T-cell (primary cell): Measurements from ENCODE around the gene GRIP2. TPM values are rescaled to one million over a fixed set of nuclear protein-coding genes. Genes with fewer than 3 reads are reported as not detected.

Experiments used
- ATAC-seq, 4 experiments: fragments of 200-7000 bp in 3 of 4; fragments of 150-1000 bp in 1 of 4; cut with Tn5 transposase; replicated peaks in 1 of 4; 1 replicate in 3 of 4; 2 replicates in 1 of 4; pipeline ENCODE4 v1.10.0; 2021; ENCODE audit warnings: moderate library complexity in 3 of 4, mild to moderate bottlenecking in 2 of 4, moderate number of reproducible peaks in 1 of 4
- CTCF ChIA-PET, 2 donors: fragments of 300-600 bp; sonication (Branson Sonifier 250); formaldehyde crosslinking; loops; one replicate each; lab custom pipeline; 2022; ENCODE audit warnings: antibody characterized with exemption in 2 of 2; lab: Charles Lee
- POLR2A ChIA-PET, 2 donors: fragments of 300-600 bp; sonication (Branson Sonifier 250); formaldehyde crosslinking; loops; one replicate each; lab custom pipeline; 2022; ENCODE audit warnings: antibody characterized with exemption in 2 of 2; lab: Charles Lee
- DNase-seq, 35 experiments: peaks; one replicate each; pipeline versions ENCODE4 v3.0.0 to v3.0.0-alpha.2; 2013 to 2023
- H3K27ac ChIP-seq: one replicate; pipeline ENCODE4 v1.5.1; 2013; ENCODE audit warnings: low read length
- H3K27me3 ChIP-seq, 2 experiments: replicated peaks in 1 of 2; 1 replicate in 1 of 2; 2 replicates in 1 of 2; pipeline versions ENCODE4 v1.6.1 to v1.7.0; 2013; ENCODE audit warnings: low read length in 1 of 2, mixed read lengths in 1 of 2; ENCODE audit not compliant: control insufficient read depth in 2 of 2, insufficient read depth in 2 of 2; ENCODE audit errors: extremely low read depth in 1 of 2
- H3K36me3 ChIP-seq, 2 donors: 1 replicate in 1 of 2; 2 replicates in 1 of 2; pipeline versions ENCODE4 v1.6.1 to v1.7.0; 2013; ENCODE audit warnings: low read length in 1 of 2; ENCODE audit not compliant: control insufficient read depth in 2 of 2, insufficient read depth in 1 of 2; ENCODE audit errors: extremely low read depth in 1 of 2
- H3K4me1 ChIP-seq, 2 experiments: 1 replicate in 1 of 2; 2 replicates in 1 of 2; pipeline versions ENCODE4 v1.6.1 to v1.7.0; 2013; ENCODE audit warnings: low read length in 2 of 2, mixed read lengths in 1 of 2; ENCODE audit not compliant: insufficient read depth in 2 of 2, control insufficient read depth in 1 of 2; ENCODE audit errors: extremely low read depth in 1 of 2
- H3K4me3 ChIP-seq, 2 donors: 1 replicate in 1 of 2; 2 replicates in 1 of 2; pipeline versions ENCODE4 v1.5.1 to v1.7.0; 2013; ENCODE audit warnings: mild to moderate bottlenecking in 2 of 2, low read length in 1 of 2, moderate library complexity in 1 of 2; ENCODE audit not compliant: control insufficient read depth in 1 of 2; ENCODE audit errors: extremely low read depth in 1 of 2
- H3K9me3 ChIP-seq: 2 replicates; pipeline ENCODE4 v1.7.0; 2013
- H3K27ac Mint-ChIP-seq, 2 donors: one replicate each; pipeline ENCODE4 v1.8.0; 2020 to 2021; ENCODE audit warnings: mild to moderate bottlenecking in 2 of 2, mixed read lengths in 2 of 2
- H3K27me3 Mint-ChIP-seq, 2 donors: one replicate each; pipeline ENCODE4 v1.8.0; 2021 to 2022; ENCODE audit warnings: mixed read lengths in 2 of 2
- H3K36me3 Mint-ChIP-seq: one replicate; pipeline ENCODE4 v1.8.0; 2021; ENCODE audit warnings: mixed read lengths
- H3K4me1 Mint-ChIP-seq, 3 donors: one replicate each; pipeline ENCODE4 v1.8.0; 2020 to 2022; ENCODE audit warnings: mixed read lengths in 3 of 3, mild to moderate bottlenecking in 1 of 3
- H3K4me3 Mint-ChIP-seq, 3 donors: one replicate each; pipeline ENCODE4 v1.8.0; 2020 to 2022; ENCODE audit warnings: mild to moderate bottlenecking in 3 of 3, mixed read lengths in 3 of 3, moderate library complexity in 3 of 3
- H3K9me3 Mint-ChIP-seq, 3 donors: one replicate each; pipeline ENCODE4 v1.8.0; 2020 to 2022; ENCODE audit warnings: mixed read lengths in 3 of 3
- WGBS: methylation state at CpG from one replicate; pipeline ENCODE4 v1.1.5; 2013; ENCODE audit warnings: missing lambda C conversion rate; ENCODE audit not compliant: insufficient coverage; 5-methylcytosine and 5-hydroxymethylcytosine counted together
- total RNA-seq, 35 experiments: library from RNA in 6 of 35; stranded (reverse) in 6 of 35; fragments of 120-200 nt in 1 of 35; gene quantifications; one replicate each; pipeline versions ENCODE4 v1.2.1 to v1.2.4 and lab custom pipeline; 2013 to 2026

Gene GRIP2
- total RNA-seq, 5 donors from 2014 or later (not counting 1 experiment from before 2014, with no cell fraction given) = 0.20 TPM; not detected in 4

- Mint-ChIP-seq H3K9me3 (no peaks in the 10 kb centered on the region), H3K4me1 (peaks cover 0 to 4% (median 0%) of the 10 kb centered on the region in 3 donors), H3K27me3 (peaks cover 6 to 16% of the 10 kb centered on the region in 2 donors), H3K4me3 (no peak overlapping the region), H3K27ac (no peak overlapping the region), H3K36me3 (no peaks in the 10 kb centered on the region)
- WGBS = 88% methylated on average over 13 of the region's 16 CpGs
- POLR2A ChIA-PET = no interaction called here
- DNase-seq (no peak), ATAC-seq (no peak)
- CTCF ChIA-PET = no interaction called here
- no peaks in the 10 kb centered on the region for H3K36me3 ChIP-seq
- H3K27ac ChIP-seq = no peak overlapping the region
- H3K4me1 ChIP-seq = no peaks in the 10 kb centered on the region
- peaks cover 0 to 53% of the 10 kb centered on the region in 2 experiments for H3K27me3 ChIP-seq
- no peaks in the 10 kb centered on the region for H3K9me3 ChIP-seq
- no peak overlapping the region for H3K4me3 ChIP-seq
Measured at GRCh38 chr3:14563946-14564539, 23.9 kb upstream of the GRIP2 start.

GRCh38 chr3:14562121-14562890 lies 22.2 kb upstream of the GRIP2 start:
- CTCF ChIA-PET = no interaction called here
- H3K27ac Mint-ChIP-seq = no peak overlapping the region
- WGBS = 42% methylated on average over 5 of the region's 14 CpGs

GRCh38 chr3:14561051-14561960 lies 21.2 kb upstream of the GRIP2 start:
- H3K27ac Mint-ChIP-seq = no peak overlapping the region

More at GRCh38 chr3:14562121-14562890, 22.2 kb upstream of the GRIP2 start:
- H3K36me3 Mint-ChIP-seq = no peaks in the 10 kb centered on the region
- H3K36me3 ChIP-seq = no peaks in the 10 kb centered on the region
- H3K4me1 Mint-ChIP-seq = peaks cover 0 to 4% (median 0%) of the 10 kb centered on the region in 3 donors
- peaks cover 6 to 18% of the 10 kb centered on the region in 2 donors for H3K27me3 Mint-ChIP-seq
- no peak for ATAC-seq
- H3K4me3 Mint-ChIP-seq = no peak overlapping the region
- no peaks in the 10 kb centered on the region for H3K4me1 ChIP-seq
- no peak overlapping the region for H3K27ac ChIP-seq
- POLR2A ChIA-PET = no interaction called here
- H3K4me3 ChIP-seq = no peak overlapping the region
- no peak for DNase-seq
- H3K27me3 ChIP-seq = peaks cover 0 to 60% of the 10 kb centered on the region in 2 experiments
- no peaks in the 10 kb centered on the region for H3K9me3 ChIP-seq
- no peaks in the 10 kb centered on the region for H3K9me3 Mint-ChIP-seq

GRCh38 chr3:14560110-14560509 lies 20.0 kb upstream of the GRIP2 start:
- Histone ChIP-seq H3K9me3 (no peaks in the 10 kb centered on the region), H3K4me3 (no peak overlapping the region), H3K27ac (no peak overlapping the region), H3K27me3 (peaks cover 0 to 63% of the 10 kb centered on the region in 2 experiments), H3K36me3 (no peaks in the 10 kb centered on the region), H3K4me1 (peaks cover 0 to 9% of the 10 kb centered on the region in 2 experiments)
- no peak overlapping the region for H3K4me3 Mint-ChIP-seq
- WGBS = 50% methylated on average over 1 of the region's 4 CpGs
- ATAC-seq (no peak), DNase-seq (no peak)
- no peaks in the 10 kb centered on the region for H3K36me3 Mint-ChIP-seq
- no peaks in the 10 kb centered on the region for H3K9me3 Mint-ChIP-seq
- no peak overlapping the region for H3K27ac Mint-ChIP-seq
- peaks cover 3 to 9% (median 4%) of the 10 kb centered on the region in 3 donors for H3K4me1 Mint-ChIP-seq
- peaks cover 15 to 36% of the 10 kb centered on the region in 2 donors for H3K27me3 Mint-ChIP-seq
- ChIA-PET POLR2A (no interaction called here), CTCF (interaction anchor here in 1 of 2 donors (0.6 kb wide), 1 partner anchor 135 kb away, joined by 4 read pairs; no protein-coding TSS in a partner anchor)

More at GRCh38 chr3:14561051-14561960, 21.2 kb upstream of the GRIP2 start:
- WGBS = 47% methylated on average over 3 of the region's 8 CpGs
- Mint-ChIP-seq H3K36me3 (no peaks in the 10 kb centered on the region), H3K9me3 (no peaks in the 10 kb centered on the region), H3K4me3 (no peak overlapping the region), H3K27me3 (peaks cover 6 to 28% of the 10 kb centered on the region in 2 donors), H3K4me1 (peaks cover 0 to 4% (median under 1%) of the 10 kb centered on the region in 3 donors)
- Histone ChIP-seq H3K36me3 (no peaks in the 10 kb centered on the region), H3K9me3 (no peaks in the 10 kb centered on the region), H3K27me3 (peaks cover 0 to 63% of the 10 kb centered on the region in 2 experiments), H3K27ac (no peak overlapping the region), H3K4me3 (no peak overlapping the region), H3K4me1 (no peaks in the 10 kb centered on the region)
- ChIA-PET CTCF (no interaction called here), POLR2A (no interaction called here)
- ATAC-seq (no peak), DNase-seq (no peak)

- DNase-seq (no peak), ATAC-seq (no peak)
- Mint-ChIP-seq H3K27ac (no peak overlapping the region), H3K27me3 (peaks cover 19 to 55% of the 10 kb centered on the region in 2 donors), H3K36me3 (no peaks in the 10 kb centered on the region), H3K4me3 (no peak overlapping the region), H3K4me1 (peaks cover 3 to 9% (median 4%) of the 10 kb centered on the region in 3 donors), H3K9me3 (no peaks in the 10 kb centered on the region)
- Histone ChIP-seq H3K9me3 (no peaks in the 10 kb centered on the region), H3K4me1 (peaks cover 0 to 9% of the 10 kb centered on the region in 2 experiments), H3K36me3 (no peaks in the 10 kb centered on the region), H3K27ac (no peak overlapping the region), H3K4me3 (no peak overlapping the region), H3K27me3 (peaks cover 2 to 73% of the 10 kb centered on the region in 2 experiments)
- 88% methylated on average over 8 of the region's 9 CpGs for WGBS
- CTCF ChIA-PET = no interaction called here
- POLR2A ChIA-PET = no interaction called here
Measured at GRCh38 chr3:14558029-14558428, 17.9 kb upstream of the GRIP2 start.

GRCh38 chr3:14555835-14556234 lies 15.7 kb upstream of the GRIP2 start:
- Mint-ChIP-seq H3K36me3 (no peaks in the 10 kb centered on the region), H3K4me1 (peaks cover 0 to 9% (median 3%) of the 10 kb centered on the region in 3 donors), H3K27me3 (peaks cover 31 to 64% of the 10 kb centered on the region in 2 donors), H3K4me3 (peak overlapping the region in 2 of 3 donors; percentile 41 to 60), H3K27ac (no peak overlapping the region), H3K9me3 (no peaks in the 10 kb centered on the region)
- H3K36me3 ChIP-seq = no peaks in the 10 kb centered on the region
- WGBS = 29% methylated on average over 20 of the region's 22 CpGs
- no peaks in the 10 kb centered on the region for H3K9me3 ChIP-seq
- H3K4me3 ChIP-seq = no peak overlapping the region
- CTCF ChIA-PET = no interaction called here
- ATAC-seq = peak; percentile 39 to 46 (median 43)
- peaks cover 2 to 72% of the 10 kb centered on the region in 2 experiments for H3K27me3 ChIP-seq
- H3K27ac ChIP-seq = no peak overlapping the region
- DNase-seq = peak in 1 of 35 experiments; percentile 8
- POLR2A ChIA-PET = no interaction called here
- peaks cover 0 to 9% of the 10 kb centered on the region in 2 experiments for H3K4me1 ChIP-seq
